ENCODE measurements around the gene SRPK3.

SRPK3 gene

GRCh38 chrX:153768311-153769157, 12.3 kb upstream of the SRPK3 start:
- H3K4me3 ChIP-seq (ENCODE audit: low read length): no peak overlapping the region
- no peak for DNase-seq (ENCODE audit: low read depth, low spot score)

- no peak for DNase-seq (ENCODE audit: low read depth, low spot score)
- H3K4me3 ChIP-seq (ENCODE audit: low read length): no peak overlapping the region
These were observed 11.5 kb upstream of the SRPK3 start for GRCh38 chrX:153769158-153769864.

- no peak for DNase-seq (ENCODE audit: low read depth, low spot score)
- H3K4me3 ChIP-seq (ENCODE audit: low read length): no peak overlapping the region
These were observed 10.8 kb upstream of the SRPK3 start for GRCh38 chrX:153769865-153770600.

GRCh38 chrX:153770601-153771414, 10.0 kb upstream of the SRPK3 start:
- no peak overlapping the region for H3K4me3 ChIP-seq (ENCODE audit: low read length)
- DNase-seq (ENCODE audit: low read depth, low spot score): no peak

- DNase-seq (ENCODE audit: low read depth, low spot score): no peak
These were observed 9.2 kb upstream of the SRPK3 start for GRCh38 chrX:153771415-153772315.

GRCh38 chrX:153772316-153773217, 8.3 kb upstream of the SRPK3 start:
- DNase-seq (ENCODE audit: low read depth, low spot score): no peak

More at GRCh38 chrX:153771415-153772315, 9.2 kb upstream of the SRPK3 start:
- no peak overlapping the region for H3K4me3 ChIP-seq (ENCODE audit: low read length)

GRCh38 chrX:153773218-153773611, 7.6 kb upstream of the SRPK3 start:
- DNase-seq (ENCODE audit: low read depth, low spot score): no peak

More at GRCh38 chrX:153772316-153773217, 8.3 kb upstream of the SRPK3 start:
- no peak overlapping the region for H3K4me3 ChIP-seq (ENCODE audit: low read length)

GRCh38 chrX:153773741-153774575, 6.9 kb upstream of the SRPK3 start:
- H3K4me3 ChIP-seq (ENCODE audit: low read length): no peak overlapping the region
- DNase-seq (ENCODE audit: low read depth, low spot score): no peak

More at GRCh38 chrX:153773218-153773611, 7.6 kb upstream of the SRPK3 start:
- no peak overlapping the region for H3K4me3 ChIP-seq (ENCODE audit: low read length)

GRCh38 chrX:153774576-153775292, 6.1 kb upstream of the SRPK3 start:
- H3K4me3 ChIP-seq (ENCODE audit: low read length): no peak overlapping the region

GRCh38 chrX:153775293-153776119, 5.3 kb upstream of the SRPK3 start:
- no peak overlapping the region for H3K4me3 ChIP-seq (ENCODE audit: low read length)
- DNase-seq (ENCODE audit: low read depth, low spot score): no peak

More at GRCh38 chrX:153774576-153775292, 6.1 kb upstream of the SRPK3 start:
- DNase-seq (ENCODE audit: low read depth, low spot score): no peak

GRCh38 chrX:153776120-153776599, 4.7 kb upstream of the SRPK3 start:
- H3K4me3 ChIP-seq (ENCODE audit: low read length): no peak overlapping the region
- no peak for DNase-seq (ENCODE audit: low read depth, low spot score)

GRCh38 chrX:153776611-153777045, 4.2 kb upstream of the SRPK3 start:
- DNase-seq (ENCODE audit: low read depth, low spot score): no peak
- no peak overlapping the region for H3K4me3 ChIP-seq (ENCODE audit: low read length)

- H3K4me3 ChIP-seq (ENCODE audit: low read length): no peak overlapping the region
These were observed 3.4 kb upstream of the SRPK3 start for GRCh38 chrX:153777261-153778090.

GRCh38 chrX:153778181-153778580, 2.7 kb upstream of the SRPK3 start:
- DNase-seq (ENCODE audit: low read depth, low spot score): no peak
- H3K4me3 ChIP-seq (ENCODE audit: low read length): no peak overlapping the region

More at GRCh38 chrX:153777261-153778090, 3.4 kb upstream of the SRPK3 start:
- DNase-seq (ENCODE audit: low read depth, low spot score): no peak

Data from Jurkat, Clone E6-1 (cell line).